Keratinocyte (primary cell): ENCODE measurements around the gene CDC25C. TPM values are rescaled to one million over a fixed set of nuclear protein-coding genes. Genes with fewer than 3 reads are reported as not detected.

Experiments
- DNase-seq: peaks from one replicate; pipeline ENCODE4 v3.0.0-alpha.2; 2011; ENCODE audit warnings: low read depth, missing footprints, low spot score
- FAIRE-seq: peaks from 2 replicates; lab custom pipeline; 2011; peaks lifted over from hg19 to GRCh38; lab: Jason Lieb, UNC
- H2AFZ ChIP-seq: 2 replicates; pipeline ENCODE4 v1.6.0; 2012; ENCODE audit warnings: low read length, control low read depth, inconsistent platforms; ENCODE audit not compliant: control insufficient read depth
- H3K27ac ChIP-seq: 2 replicates; pipeline ENCODE4 v1.5.1; 2011; ENCODE audit warnings: low read length; ENCODE audit not compliant: control insufficient read depth, insufficient read depth
- H3K27me3 ChIP-seq: 3 replicates; pipeline ENCODE4 v1.6.0; 2011; ENCODE audit warnings: low read length; ENCODE audit not compliant: control insufficient read depth, insufficient read depth; ENCODE audit errors: extremely low read depth
- H3K36me3 ChIP-seq, 2 experiments: 2 replicates in 1 of 2; 3 replicates in 1 of 2; pipeline ENCODE4 v1.5.1; 2011; ENCODE audit warnings: low read length in 2 of 2, mild to moderate bottlenecking in 1 of 2; ENCODE audit not compliant: control insufficient read depth in 2 of 2, insufficient read depth in 2 of 2; ENCODE audit errors: extremely low read depth in 1 of 2
- H3K4me1 ChIP-seq: 3 replicates; pipeline ENCODE4 v1.5.1; 2011; ENCODE audit warnings: low read length; ENCODE audit not compliant: control insufficient read depth, insufficient read depth; ENCODE audit errors: extremely low read depth
- H3K4me2 ChIP-seq: 3 replicates; pipeline ENCODE4 v1.6.0; 2011; ENCODE audit warnings: low read depth, low read length; ENCODE audit not compliant: control insufficient read depth, insufficient read depth; ENCODE audit errors: extremely low read depth
- H3K4me3 ChIP-seq, 3 experiments: fragments of 200-600 bp in 1 of 3; sonication (generic) in 1 of 3; 2 replicates in 2 of 3; 3 replicates in 1 of 3; pipeline ENCODE4 v1.5.1; 2011 to 2016; ENCODE audit warnings: low read length in 3 of 3, mild to moderate bottlenecking in 3 of 3, control low read depth in 2 of 3, inconsistent platforms in 1 of 3, low read depth in 1 of 3, mixed read lengths in 1 of 3, mixed run types in 1 of 3, moderate library complexity in 1 of 3; ENCODE audit not compliant: control insufficient read depth in 2 of 3, insufficient read depth in 2 of 3; ENCODE audit errors: extremely low read depth in 1 of 3
- H3K79me2 ChIP-seq: 2 replicates; pipeline ENCODE4 v1.6.0; 2012; ENCODE audit warnings: low read length; ENCODE audit not compliant: control insufficient read depth, insufficient read depth
- H3K9ac ChIP-seq: 3 replicates; pipeline ENCODE4 v1.6.0; 2011; ENCODE audit warnings: low read length; ENCODE audit not compliant: control insufficient read depth, insufficient read depth; ENCODE audit errors: extremely low read depth
- H3K9me1 ChIP-seq: 3 replicates; pipeline ENCODE4 v1.6.0; 2011; ENCODE audit warnings: low read length; ENCODE audit not compliant: control insufficient read depth, insufficient read depth; ENCODE audit errors: extremely low read depth
- H3K9me3 ChIP-seq: 2 replicates; pipeline ENCODE4 v1.5.1; 2012; ENCODE audit warnings: low read depth, low read length; ENCODE audit not compliant: control insufficient read depth
- H4K20me1 ChIP-seq: 3 replicates; pipeline ENCODE4 v1.6.0; 2011; ENCODE audit warnings: low read length; ENCODE audit not compliant: control insufficient read depth, insufficient read depth; ENCODE audit errors: extremely low read depth
- CTCF ChIP-seq, 3 experiments: IDR thresholded peaks in 1 of 3; conservative IDR thresholded peaks in 1 of 3; optimal IDR thresholded peaks in 1 of 3; 2 replicates in 2 of 3; 3 replicates in 1 of 3; pipeline versions ENCODE3 to v1.5.1; 2011; ENCODE audit warnings: low read length in 3 of 3, mild to moderate bottlenecking in 3 of 3, moderate library complexity in 2 of 3, control low read depth in 1 of 3, inconsistent platforms in 1 of 3; ENCODE audit not compliant: insufficient read depth in 2 of 3; ENCODE audit errors: extremely low read depth in 1 of 3
- EZH2 ChIP-seq: IDR thresholded peaks from one replicate; pipeline ENCODE4 v1.6.1; 2012; ENCODE audit warnings: inconsistent platforms, mild to moderate bottlenecking, low read length, moderate library complexity
- dilution Hi-C: fragments of 300-500 bp; cut with MboI; formaldehyde crosslinking; loops from one replicate; pipeline ENCODE4 v1.7.0; 2020; ENCODE audit warnings: low sequenced_read_pairs; ENCODE audit not compliant: extremely low pct_ligation_motif_present
- polyA plus RNA-seq, 5 experiments: library from polyadenylated mRNA; depleted of rRNA in 3 of 5; stranded (reverse) in 3 of 5; stranded (forward) in 1 of 5; unstranded in 1 of 5; fragments of >200 nt; gene quantifications; 1 replicate in 1 of 5; 2 replicates in 3 of 5; 3 replicates in 1 of 5; pipeline versions ENCODE4 v1.2.1 to v1.2.3, GENCODE V29; 2011 to 2012; ENCODE audit warnings: missing spikeins in 2 of 5, low read depth in 1 of 5, low replicate concordance in 1 of 5

CDC25C gene
- polyA plus RNA-seq, 1 donor (not counting 4 experiments of a cell fraction or from before 2014, with no cell fraction given) = 4.7 TPM

- DNase-seq = no peak
- Histone ChIP-seq H2AFZ (peak overlapping the region; percentile 4), H3K79me2 (peaks cover 36% of the 10 kb centered on the region), H3K4me1 (peaks cover 17% of the 10 kb centered on the region), H3K36me3 (peaks cover 6 to 17% of the 10 kb centered on the region in 2 experiments), H3K4me3 (peak overlapping the region; percentile 80 to 92 (median 92)), H3K27me3 (no peaks in the 10 kb centered on the region), H4K20me1 (no peaks in the 10 kb centered on the region), H3K27ac (peak overlapping the region; percentile 98), H3K9me1 (peaks cover 2% of the 10 kb centered on the region), H3K9ac (peak overlapping the region; percentile 98), H3K9me3 (no peaks in the 10 kb centered on the region), H3K4me2 (peak overlapping the region; percentile 93)
- dilution Hi-C loops = no loop called here
- no peak for FAIRE-seq
- TF ChIP-seq EZH2 (no peak), CTCF (optimal IDR thresholded peaks at IDR 0.05 in 1 of 3, IDR thresholded peaks at IDR 0.05 in 1 of 3, conservative IDR thresholded peaks at IDR 0.05 in 1 of 3; ENCODE audit: extremely low read depth in 1 of 3, insufficient read depth in 2 of 3, low read length in 3 of 3) (no peak)
These were observed 7.9 kb upstream of the CDC25C start for GRCh38 chr5:138339464-138339863.

GRCh38 chr5:138339091-138339456, 7.5 kb upstream of the CDC25C start:
- FAIRE-seq = no peak
- Histone ChIP-seq H3K4me1 (peaks cover 17% of the 10 kb centered on the region), H3K9me3 (no peaks in the 10 kb centered on the region), H2AFZ (peak overlapping the region; percentile 4), H3K9ac (peak overlapping the region; percentile 98), H3K9me1 (peaks cover 2% of the 10 kb centered on the region), H3K79me2 (peaks cover 36% of the 10 kb centered on the region), H3K27me3 (no peaks in the 10 kb centered on the region), H3K4me3 (peak overlapping the region; percentile 80 to 92 (median 92)), H3K27ac (peak overlapping the region; percentile 98), H4K20me1 (no peaks in the 10 kb centered on the region), H3K4me2 (peak overlapping the region; percentile 93), H3K36me3 (peaks cover 6 to 14% of the 10 kb centered on the region in 2 experiments)
- TF ChIP-seq CTCF (optimal IDR thresholded peaks at IDR 0.05 in 1 of 3, IDR thresholded peaks at IDR 0.05 in 1 of 3, conservative IDR thresholded peaks at IDR 0.05 in 1 of 3; ENCODE audit: extremely low read depth in 1 of 3, insufficient read depth in 2 of 3, low read length in 3 of 3) (no peak), EZH2 (no peak)
- dilution Hi-C loops = no loop called here
- DNase-seq = no peak
